ENCODE data around the gene DDC.

DDC gene

GRCh38 chr7:50450590-50451032, 114.6 kb downstream of the DDC start:
- DNase-seq: peak; percentile 24

- peak; percentile 77 for DNase-seq
These were observed 115.2 kb downstream of the DDC start, which contains the start of gene FIGNL1 for GRCh38 chr7:50449881-50450589. Gene FIGNL1, minus strand, starts transcription at chr7:50450350. Its CDS starts 3,063 bp downstream, at chr7:50447287.

GRCh38 chr7:50449501-50449880, 115.7 kb downstream of the DDC start:
- DNase-seq: no peak

- DNase-seq: no peak
These were observed 116.4 kb downstream of the DDC start for GRCh38 chr7:50448823-50449222.

GRCh38 chr7:50446542-50446960, 118.7 kb downstream of the DDC start:
- DNase-seq: no peak

GRCh38 chr7:50436133-50436806, 128.9 kb downstream of the DDC start:
- DNase-seq: no peak

GRCh38 chr7:50431722-50432305, 133.4 kb downstream of the DDC start:
- no peak for DNase-seq

GRCh38 chr7:50431316-50431715, 133.9 kb downstream of the DDC start:
- DNase-seq: no peak

GRCh38 chr7:50428911-50429310, 136.3 kb downstream of the DDC start:
- DNase-seq: no peak

GRCh38 chr7:50427518-50427917, 137.7 kb downstream of the DDC start:
- DNase-seq: no peak

- DNase-seq: no peak
These were observed 138.7 kb downstream of the DDC start for GRCh38 chr7:50426280-50427045.

- no peak for DNase-seq
These were observed 139.9 kb downstream of the DDC start for GRCh38 chr7:50425318-50425717.

GRCh38 chr7:50423860-50424259, 141.3 kb downstream of the DDC start:
- DNase-seq: no peak

GRCh38 chr7:50422858-50423257, 142.3 kb downstream of the DDC start:
- DNase-seq: no peak

GRCh38 chr7:50421043-50421442, 144.2 kb downstream of the DDC start:
- no peak for DNase-seq

- no peak for DNase-seq
These were observed 146.5 kb downstream of the DDC start for GRCh38 chr7:50418526-50419290.

- DNase-seq: peak; percentile 79
These were observed 147.1 kb downstream of the DDC start for GRCh38 chr7:50418086-50418515.

- DNase-seq: no peak
These were observed 148.6 kb downstream of the DDC start for GRCh38 chr7:50416527-50417182.

GRCh38 chr7:50415844-50416364, 149.3 kb downstream of the DDC start:
- DNase-seq: no peak

- no peak for DNase-seq
These were observed 151.6 kb downstream of the DDC start for GRCh38 chr7:50413561-50413960.

GRCh38 chr7:50412973-50413372, 152.2 kb downstream of the DDC start:
- DNase-seq: no peak

- no peak for DNase-seq
These were observed 153.9 kb downstream of the DDC start for GRCh38 chr7:50411332-50411731.
